Smooth muscle cell of the brain vasculature (primary cell): Measurements from ENCODE around the gene PHRF1.

ENCODE experiments used
- DNase-seq: peaks from one replicate; pipeline ENCODE4 v3.0.0-alpha.2; 2012; ENCODE audit warnings: low read depth, low spot score

PHRF1 gene

GRCh38 chr11:596374-596773 lies 20.1 kb downstream of the PHRF1 start:
- DNase-seq = no peak

DNA sequence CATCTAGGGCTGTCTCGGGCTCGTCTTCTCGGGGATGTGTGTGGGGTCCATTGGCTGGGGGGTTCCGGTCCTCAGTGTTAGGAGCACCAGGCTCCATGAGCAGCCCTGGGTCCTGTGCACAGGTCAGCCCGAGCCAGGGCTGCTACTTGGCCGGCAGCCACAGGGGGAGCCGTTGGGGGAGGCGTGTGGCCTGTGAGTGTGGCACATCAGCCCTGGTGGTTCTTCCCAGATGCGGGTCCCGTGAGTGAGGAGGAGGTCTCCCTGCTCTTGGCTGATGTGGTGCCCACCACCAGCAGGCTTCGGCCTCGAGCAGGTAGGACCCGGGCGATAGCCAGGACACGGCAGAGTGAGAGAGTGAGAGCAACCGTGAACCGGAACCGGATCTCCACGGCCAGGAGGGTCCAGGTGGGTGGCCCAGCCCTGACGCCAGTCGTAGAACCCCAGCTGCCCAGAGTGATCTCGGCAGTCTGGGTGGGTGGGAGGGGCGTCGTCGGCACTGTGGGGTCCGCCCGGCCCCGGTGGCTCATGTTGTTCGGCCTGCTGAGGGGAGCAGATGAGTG lies 21.0 kb downstream of the PHRF1 start:
- DNase-seq = no peak

DNA sequence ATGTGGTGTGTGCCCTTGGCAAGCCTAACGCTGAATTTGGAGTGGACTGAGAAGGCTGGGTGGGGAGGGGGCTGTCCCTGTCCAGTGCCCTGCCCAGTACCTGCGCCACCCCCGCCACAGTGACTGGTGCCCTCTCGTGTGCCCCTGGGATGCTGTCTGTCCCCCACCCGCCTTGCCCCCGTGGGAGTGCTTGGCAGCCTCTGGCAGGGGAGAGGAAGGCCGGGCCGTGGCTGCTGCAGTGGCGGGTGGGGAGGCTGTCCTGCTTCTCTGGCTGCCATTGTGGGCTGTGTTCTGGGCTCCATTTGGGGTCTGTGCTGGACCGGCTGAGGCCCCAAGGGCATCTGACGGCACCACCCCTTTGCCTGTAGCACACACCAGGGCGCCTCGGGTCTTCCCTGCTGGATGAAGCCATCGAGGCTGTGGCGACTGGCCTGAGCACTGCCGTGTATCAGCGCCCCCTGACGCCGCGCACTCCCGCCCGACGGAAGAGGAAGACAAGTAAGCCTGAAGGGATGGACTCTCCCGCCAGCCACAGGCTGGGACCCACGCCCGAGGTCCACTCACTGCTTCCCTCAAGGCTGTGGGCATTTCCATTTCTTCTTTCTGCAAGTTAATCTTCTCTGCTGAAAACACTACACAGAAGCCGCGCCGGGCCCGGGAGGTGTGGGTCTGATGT lies 21.9 kb downstream of the PHRF1 start:
- no peak for DNase-seq

DNA sequence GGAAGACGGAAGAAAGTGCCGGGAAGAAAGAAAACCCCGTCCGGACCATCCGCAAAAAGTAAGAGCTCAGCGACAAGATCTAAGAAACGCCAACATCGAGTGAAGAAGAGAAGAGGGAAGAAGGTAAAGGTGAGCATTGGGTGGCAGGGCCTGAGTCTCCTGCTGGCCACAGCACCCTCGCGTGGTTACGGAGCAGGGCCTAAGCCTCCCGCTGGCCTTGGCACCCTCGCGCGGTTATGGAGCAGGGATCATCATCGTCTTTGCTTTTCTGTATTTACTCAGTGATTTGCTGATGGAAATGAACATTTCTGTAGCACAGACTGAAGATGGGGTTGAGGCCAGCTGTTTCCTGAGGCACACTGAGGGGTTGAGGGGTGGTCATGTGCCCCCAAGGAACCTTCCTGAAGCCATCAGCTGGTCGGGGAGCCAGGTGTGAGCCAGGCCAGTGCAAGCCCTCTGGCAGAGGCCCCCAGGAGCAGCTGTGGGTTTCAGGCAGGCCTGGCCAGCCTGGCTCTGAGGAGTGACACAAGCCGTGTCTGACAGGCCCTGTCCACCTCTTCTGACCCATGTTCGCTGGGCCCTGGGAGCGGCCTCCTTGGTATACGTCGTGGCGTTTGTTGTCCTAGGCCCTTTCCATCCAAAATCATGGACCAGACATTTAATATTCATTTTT lies 25.4 kb downstream of the PHRF1 start:
- no peak for DNase-seq

DNA sequence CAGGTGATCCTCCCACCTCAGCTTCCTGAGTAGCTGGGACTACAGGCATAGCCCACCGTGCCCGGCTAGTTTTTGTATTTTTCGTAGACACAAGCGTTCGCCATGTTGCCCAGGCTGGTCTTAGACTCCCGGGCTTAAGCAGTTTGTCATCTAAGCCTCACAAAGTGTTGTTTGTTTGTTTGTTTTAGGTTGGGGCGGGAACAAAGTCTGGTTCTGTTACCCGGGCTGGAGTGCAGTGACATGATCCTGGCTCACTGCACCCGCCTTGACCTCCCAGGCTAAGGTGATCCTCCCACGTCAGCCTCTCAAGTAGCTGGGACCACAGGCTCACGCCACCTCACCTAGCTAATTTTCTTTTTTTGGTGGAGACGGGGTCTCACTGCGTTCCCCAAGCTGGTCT lies 26.9 kb downstream of the PHRF1 start:
- no peak for DNase-seq

DNA sequence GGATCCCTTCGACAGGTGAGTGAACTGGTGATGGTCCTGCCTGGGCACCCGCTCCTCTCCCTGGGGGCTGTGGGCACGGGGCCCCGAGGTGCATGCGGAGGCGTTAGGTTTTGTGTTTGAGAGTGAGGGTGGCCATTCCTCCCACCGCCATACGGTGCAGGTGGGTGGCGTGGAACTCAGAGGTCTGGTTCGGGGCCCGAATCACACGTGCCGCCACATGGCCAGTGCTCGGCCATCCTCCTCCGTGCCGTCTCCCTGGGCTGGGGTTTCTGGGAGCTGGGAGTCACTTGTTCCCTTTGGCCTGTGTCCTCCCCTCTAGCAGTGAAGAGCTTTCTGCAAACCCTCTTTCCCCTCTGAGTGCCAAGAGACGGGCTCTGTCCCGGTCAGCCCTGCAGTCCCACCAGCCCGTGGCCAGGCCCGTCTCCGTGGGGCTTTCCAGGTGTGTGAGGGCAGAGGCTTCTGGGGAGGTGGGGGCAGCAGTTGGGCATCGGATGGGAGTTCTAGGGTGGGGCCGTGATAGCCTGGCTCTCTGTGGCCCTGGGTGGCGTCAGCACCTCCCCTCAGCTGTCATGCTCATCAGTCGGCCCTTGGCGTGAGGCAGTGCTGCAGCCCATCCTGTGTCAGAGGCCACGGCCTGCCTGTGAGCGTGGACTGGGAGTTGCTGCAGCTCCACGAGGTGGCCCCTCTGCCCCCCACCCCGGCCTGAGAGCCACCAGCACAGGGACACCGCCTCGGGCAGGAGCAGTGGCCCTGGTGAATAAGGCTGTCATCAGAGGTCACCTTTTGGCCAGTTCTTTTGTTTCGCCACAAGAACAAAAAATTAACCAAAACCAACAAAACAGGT lies 29.2 kb downstream of the PHRF1 start:
- DNase-seq = no peak

GRCh38 chr11:606245-606644 lies 30.0 kb downstream of the PHRF1 start:
- DNase-seq = no peak

DNA sequence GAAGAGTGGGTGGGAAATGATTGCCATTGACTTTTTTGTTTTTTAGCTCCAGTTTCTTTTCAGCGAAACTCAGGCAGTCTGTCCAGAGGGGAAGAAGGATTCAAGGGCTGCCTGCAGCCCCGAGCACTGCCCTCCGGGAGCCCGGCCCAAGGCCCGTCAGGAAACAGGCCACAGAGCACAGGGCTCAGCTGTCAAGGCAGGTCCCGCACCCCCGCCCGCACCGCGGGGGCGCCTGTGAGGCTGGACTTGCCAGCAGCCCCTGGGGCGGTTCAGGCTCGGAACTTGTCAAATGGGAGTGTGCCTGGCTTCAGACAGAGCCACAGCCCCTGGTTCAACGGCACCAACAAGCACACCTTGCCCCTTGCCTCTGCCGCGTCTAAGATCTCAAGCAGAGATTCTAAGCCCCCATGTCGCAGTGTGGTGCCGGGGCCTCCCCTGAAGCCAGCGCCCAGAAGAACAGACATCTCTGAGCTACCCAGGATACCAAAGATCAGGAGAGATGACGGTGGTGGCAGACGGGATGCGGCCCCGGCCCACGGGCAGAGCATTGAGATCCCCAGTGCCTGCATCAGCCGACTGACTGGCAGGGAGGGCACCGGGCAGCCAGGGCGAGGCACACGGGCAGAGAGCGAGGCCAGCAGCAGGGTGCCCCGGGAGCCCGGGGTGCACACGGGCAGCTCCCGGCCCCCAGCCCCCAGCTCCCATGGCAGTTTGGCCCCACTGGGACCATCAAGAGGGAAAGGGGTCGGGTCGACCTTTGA lies 30.9 kb downstream of the PHRF1 start:
- DNase-seq = no peak

GRCh38 chr11:607971-608659 lies 31.8 kb downstream of the PHRF1 start:
- DNase-seq = no peak

DNA sequence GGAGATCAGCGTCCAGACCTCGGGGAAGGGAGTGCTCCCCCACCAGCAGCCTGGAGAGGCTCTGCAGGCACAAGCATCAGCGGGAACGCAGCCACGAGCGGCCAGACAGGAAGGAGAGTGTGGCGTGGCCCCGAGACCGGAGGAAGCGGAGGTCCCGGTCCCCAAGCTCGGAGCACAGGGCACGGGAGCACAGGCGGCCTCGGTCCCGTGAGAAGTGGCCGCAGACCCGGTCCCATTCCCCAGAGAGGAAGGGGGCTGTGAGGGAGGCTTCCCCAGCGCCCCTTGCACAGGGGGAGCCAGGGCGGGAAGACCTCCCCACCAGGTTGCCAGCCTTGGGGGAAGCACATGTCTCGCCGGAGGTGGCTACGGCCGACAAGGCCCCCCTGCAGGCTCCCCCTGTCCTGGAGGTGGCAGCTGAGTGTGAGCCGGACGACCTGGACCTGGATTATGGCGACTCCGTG lies 32.6 kb downstream of the PHRF1 start:
- DNase-seq = no peak

DNA sequence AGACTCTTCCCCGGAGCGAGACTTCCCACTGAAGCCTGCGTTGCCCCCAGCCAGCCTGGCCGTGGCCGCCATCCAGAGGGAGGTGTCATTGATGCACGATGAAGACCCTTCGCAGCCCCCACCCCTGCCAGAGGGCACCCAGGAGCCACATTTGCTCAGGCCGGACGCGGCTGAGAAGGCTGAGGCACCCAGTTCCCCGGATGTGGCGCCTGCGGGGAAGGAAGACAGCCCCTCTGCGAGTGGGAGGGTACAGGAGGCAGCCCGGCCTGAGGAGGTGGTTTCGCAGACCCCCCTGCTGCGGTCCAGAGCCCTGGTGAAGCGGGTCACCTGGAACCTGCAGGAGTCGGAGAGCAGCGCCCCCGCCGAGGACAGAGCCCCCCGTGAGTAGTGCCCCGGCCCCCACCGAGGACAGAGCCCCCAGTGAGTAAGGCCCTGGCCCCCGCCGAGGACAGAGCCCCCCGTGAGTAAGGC lies 33.1 kb downstream of the PHRF1 start:
- no peak for DNase-seq

DNA sequence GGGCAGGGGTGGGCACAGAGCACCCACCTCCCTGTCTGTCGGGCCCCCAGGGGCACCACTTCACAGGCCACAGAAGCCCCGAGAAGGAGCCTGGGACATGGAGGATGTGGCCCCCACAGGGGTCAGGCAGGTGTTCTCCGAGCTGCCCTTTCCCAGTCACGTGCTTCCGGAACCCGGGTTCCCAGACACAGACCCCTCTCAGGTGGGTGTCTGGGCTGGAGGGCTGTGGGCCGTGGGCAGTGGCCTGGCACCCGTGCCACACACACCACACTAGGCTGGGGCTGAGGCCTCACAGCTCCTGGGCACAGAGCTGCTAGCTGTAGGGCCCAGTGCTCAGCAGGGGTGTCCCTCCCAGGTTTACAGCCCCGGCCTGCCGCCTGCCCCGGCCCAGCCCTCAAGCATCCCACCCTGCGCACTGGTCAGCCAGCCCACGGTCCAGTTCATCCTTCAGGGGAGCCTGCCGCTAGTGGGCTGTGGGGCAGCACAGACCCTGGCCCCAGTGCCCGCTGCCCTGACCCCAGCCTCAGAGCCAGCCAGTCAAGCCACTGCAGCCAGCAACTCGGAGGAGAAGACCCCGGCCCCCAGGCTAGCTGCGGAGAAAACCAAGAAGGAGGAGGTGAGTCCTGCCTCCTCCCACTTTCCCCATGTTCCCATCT lies 34.0 kb downstream of the PHRF1 start:
- DNase-seq = no peak

- DNase-seq = no peak
These were observed 35.0 kb downstream of the PHRF1 start for GRCh38 chr11:611001-611996.

GRCh38 chr11:612201-612960 lies 36.1 kb downstream of the PHRF1 start:
- DNase-seq = no peak

GRCh38 chr11:612961-613300 lies 36.7 kb downstream of the PHRF1 start:
- DNase-seq = no peak

DNA sequence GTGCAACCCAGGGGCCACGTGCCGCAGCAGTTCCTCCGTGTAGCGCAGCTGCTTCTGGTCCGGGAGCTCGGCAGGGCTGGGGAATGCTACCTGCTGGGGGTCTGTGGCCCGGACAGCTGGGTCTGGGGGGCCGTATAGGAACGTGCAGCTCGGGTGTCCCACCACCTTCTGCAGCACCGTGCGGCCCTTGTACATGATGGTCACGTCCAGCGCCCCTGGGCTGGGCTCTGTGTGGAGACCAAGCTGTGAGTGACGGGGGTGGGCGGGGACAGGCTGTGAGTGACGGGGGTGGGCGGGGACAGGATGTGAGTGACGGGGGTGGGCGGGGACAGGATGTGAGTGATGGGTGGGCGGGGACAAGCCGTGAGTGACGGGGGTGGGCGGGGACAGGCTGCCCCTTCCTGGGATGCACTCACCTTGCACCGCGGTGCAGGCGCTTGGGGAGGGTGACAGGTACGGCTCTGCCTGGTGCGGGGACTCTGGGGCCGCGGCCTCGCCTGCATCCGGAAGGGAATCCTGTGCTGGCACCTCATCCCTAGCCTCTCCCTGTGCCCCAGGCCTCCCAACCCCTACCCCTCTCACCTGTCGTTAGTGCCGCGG lies 37.2 kb downstream of the PHRF1 start:
- DNase-seq = no peak

DNA sequence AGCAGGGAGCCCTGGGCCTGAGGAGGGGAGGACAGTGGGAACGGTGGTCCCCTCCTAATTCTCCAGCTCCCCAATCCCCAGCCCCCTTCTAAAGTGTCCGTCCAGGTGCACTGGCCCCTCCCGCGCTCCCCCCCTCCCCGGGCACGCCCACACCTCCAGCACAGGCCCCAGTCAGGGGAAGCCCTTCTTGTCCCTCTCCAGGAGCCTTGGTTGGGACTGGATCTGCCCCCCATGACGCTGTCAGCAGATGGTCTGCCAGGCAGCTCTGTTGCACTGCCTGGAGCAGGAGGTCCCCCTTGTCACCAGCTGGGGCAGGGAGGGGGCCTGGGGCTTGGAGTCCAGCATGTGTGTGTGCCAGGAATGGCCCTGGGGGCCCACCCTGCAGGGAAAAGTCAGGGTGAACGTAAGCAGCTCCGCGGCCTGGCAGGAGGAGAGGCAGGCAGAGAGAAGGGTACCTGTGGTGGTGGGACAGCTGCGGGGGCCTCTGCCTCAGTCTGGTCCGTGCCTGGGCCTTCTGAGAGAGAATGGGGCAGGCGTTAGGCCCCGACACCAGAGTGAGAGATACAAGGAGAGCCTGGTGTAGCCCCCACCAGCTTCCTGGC lies 37.9 kb downstream of the PHRF1 start:
- DNase-seq = no peak
